Activated T-cell treated with anti-CD3 and anti-CD28 coated beads, Interleukin-2, amount 50 U/mL, for 24 hours (primary cell): Measurements from ENCODE around the gene ARF3.
A peak's percentile ranks its signal among the peaks of the same experiment; 100 is the strongest.

Experiments
- DNase-seq: peaks from one replicate; pipeline ENCODE4 v3.0.0-alpha.2; 2020
- H3K27ac Mint-ChIP-seq: 2 replicates; pipeline ENCODE4 v1.8.0; 2020; ENCODE audit warnings: mild to moderate bottlenecking, mixed read lengths
- H3K27me3 Mint-ChIP-seq: 2 replicates; pipeline ENCODE4 v1.8.0; 2020; ENCODE audit warnings: mixed read lengths
- H3K36me3 Mint-ChIP-seq: 2 replicates; pipeline ENCODE4 v1.8.0; 2020; ENCODE audit warnings: low read depth, mixed read lengths
- H3K4me1 Mint-ChIP-seq: 2 replicates; pipeline ENCODE4 v1.8.0; 2020; ENCODE audit warnings: low read depth, mixed read lengths
- H3K4me3 Mint-ChIP-seq: 2 replicates; pipeline ENCODE4 v1.8.0; 2020; ENCODE audit warnings: mild to moderate bottlenecking, moderate library complexity, mixed read lengths
- H3K9me3 Mint-ChIP-seq: 2 replicates; pipeline ENCODE4 v1.8.0; 2020; ENCODE audit warnings: mixed read lengths

The ARF3 gene

DNA sequence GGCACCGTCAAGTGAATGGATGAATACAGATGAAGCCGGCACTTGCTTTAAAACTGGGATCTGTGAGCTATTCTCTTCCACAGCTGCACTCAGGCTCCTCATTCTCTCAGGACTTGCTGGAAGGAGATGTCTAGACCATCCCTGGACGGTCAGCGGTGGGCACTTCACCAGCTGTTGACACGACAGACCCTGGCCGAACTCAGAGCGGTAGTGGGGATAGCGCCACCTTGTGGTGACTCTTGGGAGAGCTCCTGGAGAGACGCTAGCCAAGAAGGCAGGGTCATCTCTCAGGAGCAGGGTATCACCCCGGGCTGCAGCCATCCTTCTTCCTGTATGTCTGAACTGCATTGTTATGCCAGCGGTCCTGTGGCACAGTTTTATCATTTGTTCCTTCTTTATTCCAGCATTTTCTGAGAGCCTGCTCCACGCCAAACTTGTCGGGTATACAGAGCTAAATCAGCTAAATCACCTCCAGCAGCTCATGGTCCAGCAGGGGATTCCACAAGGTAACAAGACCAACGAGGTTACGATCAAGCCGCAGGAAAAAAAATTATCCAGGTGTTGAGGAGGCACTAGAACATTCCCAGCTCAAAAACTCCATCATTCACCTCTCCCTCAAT is 30.9 kb upstream of the ARF3 start:
- no peaks in the 10 kb centered on the region for H3K36me3 Mint-ChIP-seq
- H3K27ac Mint-ChIP-seq: no peak overlapping the region
- peaks cover 64% of the 10 kb centered on the region for H3K27me3 Mint-ChIP-seq

GRCh38 chr12:48986720-48987291 is 29.5 kb upstream of the ARF3 start:
- Mint-ChIP-seq H3K9me3 (no peaks in the 10 kb centered on the region), H3K27me3 (peaks cover 70% of the 10 kb centered on the region), H3K4me1 (peaks cover 8% of the 10 kb centered on the region), H3K4me3 (no peak overlapping the region), H3K27ac (no peak overlapping the region), H3K36me3 (no peaks in the 10 kb centered on the region)
- DNase-seq: no peak

More for the DNA sequence above, 30.9 kb upstream of the ARF3 start:
- no peak overlapping the region for H3K4me3 Mint-ChIP-seq
- peaks cover 5% of the 10 kb centered on the region for H3K4me1 Mint-ChIP-seq
- no peaks in the 10 kb centered on the region for H3K9me3 Mint-ChIP-seq
- DNase-seq: peak; percentile 84

DNA sequence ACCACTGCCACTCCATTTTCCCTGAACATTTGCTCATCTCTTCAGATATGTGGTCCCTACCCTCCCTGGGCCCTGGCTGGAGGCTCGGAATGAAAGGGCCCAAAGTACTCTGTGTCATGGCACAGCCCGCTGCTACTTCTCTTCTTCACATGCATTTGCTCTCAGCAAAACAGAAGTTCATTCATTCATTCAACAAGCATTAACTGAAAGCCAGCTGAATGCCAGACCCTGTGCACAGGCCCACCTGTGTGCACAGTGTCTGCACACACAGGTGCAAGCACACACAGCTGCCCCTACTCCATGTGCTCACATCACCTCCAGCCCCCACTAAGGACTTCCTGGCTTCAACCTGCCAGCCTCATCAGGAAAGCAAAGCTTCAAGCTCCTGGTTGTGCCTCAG is 28.6 kb upstream of the ARF3 start:
- no peak overlapping the region for H3K27ac Mint-ChIP-seq
- H3K4me3 Mint-ChIP-seq: no peak overlapping the region
- H3K9me3 Mint-ChIP-seq: no peaks in the 10 kb centered on the region
- no peak for DNase-seq
- H3K27me3 Mint-ChIP-seq: peaks cover 78% of the 10 kb centered on the region
- no peaks in the 10 kb centered on the region for H3K36me3 Mint-ChIP-seq
- H3K4me1 Mint-ChIP-seq: peaks cover 17% of the 10 kb centered on the region

- no peak for DNase-seq
- Mint-ChIP-seq H3K36me3 (no peaks in the 10 kb centered on the region), H3K9me3 (no peaks in the 10 kb centered on the region), H3K4me3 (no peak overlapping the region), H3K27me3 (peaks cover 78% of the 10 kb centered on the region), H3K4me1 (peaks cover 21% of the 10 kb centered on the region), H3K27ac (no peak overlapping the region)
Measured at GRCh38 chr12:48985475-48985897, 28.2 kb upstream of the ARF3 start.

- Mint-ChIP-seq H3K4me3 (no peak overlapping the region), H3K36me3 (no peaks in the 10 kb centered on the region), H3K4me1 (peaks cover 42% of the 10 kb centered on the region), H3K27ac (no peak overlapping the region), H3K9me3 (no peaks in the 10 kb centered on the region), H3K27me3 (peaks cover 82% of the 10 kb centered on the region)
- no peak for DNase-seq
Measured at GRCh38 chr12:48982397-48983080, 25.3 kb upstream of the ARF3 start.

GRCh38 chr12:48981757-48982157 is 24.5 kb upstream of the ARF3 start:
- Mint-ChIP-seq H3K27ac (peak overlapping the region; percentile 79), H3K4me3 (peak overlapping the region; percentile 45), H3K36me3 (no peaks in the 10 kb centered on the region), H3K27me3 (peaks cover 83% of the 10 kb centered on the region), H3K4me1 (peaks cover 50% of the 10 kb centered on the region), H3K9me3 (no peaks in the 10 kb centered on the region)
- no peak for DNase-seq

GRCh38 chr12:48980953-48981756 is 23.9 kb upstream of the ARF3 start:
- peak overlapping the region; percentile 63 for H3K4me3 Mint-ChIP-seq
- H3K4me1 Mint-ChIP-seq: peaks cover 51% of the 10 kb centered on the region
- H3K36me3 Mint-ChIP-seq: no peaks in the 10 kb centered on the region
- DNase-seq: peak; percentile 62
- peaks cover 84% of the 10 kb centered on the region for H3K27me3 Mint-ChIP-seq
- no peaks in the 10 kb centered on the region for H3K9me3 Mint-ChIP-seq
- H3K27ac Mint-ChIP-seq: peak overlapping the region; percentile 79

DNA sequence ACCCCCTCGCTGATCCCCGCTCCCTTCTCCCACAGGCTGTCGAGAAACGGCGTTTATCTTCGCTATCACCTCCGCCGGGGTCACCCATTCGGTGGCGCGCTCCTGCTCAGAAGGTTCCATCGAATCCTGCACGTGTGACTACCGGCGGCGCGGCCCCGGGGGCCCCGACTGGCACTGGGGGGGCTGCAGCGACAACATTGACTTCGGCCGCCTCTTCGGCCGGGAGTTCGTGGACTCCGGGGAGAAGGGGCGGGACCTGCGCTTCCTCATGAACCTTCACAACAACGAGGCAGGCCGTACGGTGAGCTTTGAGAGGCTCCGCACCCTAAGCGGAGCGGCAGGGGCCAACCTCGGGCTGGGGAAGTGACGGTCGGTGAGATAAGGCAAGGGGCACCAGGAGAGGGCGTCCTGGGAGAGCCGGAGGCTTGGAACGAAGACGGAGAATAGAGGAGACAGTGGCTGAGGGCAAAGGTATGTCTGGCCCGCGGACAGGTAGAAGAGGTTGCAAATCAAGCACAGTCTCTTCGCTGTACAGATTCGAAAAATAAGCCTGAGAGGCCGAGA is 23.2 kb upstream of the ARF3 start:
- H3K4me1 Mint-ChIP-seq: peaks cover 52% of the 10 kb centered on the region
- peak overlapping the region; percentile 63 for H3K4me3 Mint-ChIP-seq
- peak overlapping the region; percentile 10 for H3K27ac Mint-ChIP-seq
- H3K36me3 Mint-ChIP-seq: no peaks in the 10 kb centered on the region
- no peak for DNase-seq
- H3K27me3 Mint-ChIP-seq: peaks cover 87% of the 10 kb centered on the region
- H3K9me3 Mint-ChIP-seq: no peaks in the 10 kb centered on the region

- Mint-ChIP-seq H3K4me1 (peaks cover 52% of the 10 kb centered on the region), H3K4me3 (peak overlapping the region; percentile 63), H3K36me3 (no peaks in the 10 kb centered on the region), H3K27me3 (peaks cover 84% of the 10 kb centered on the region), H3K9me3 (no peaks in the 10 kb centered on the region), H3K27ac (peak overlapping the region; percentile 16)
- DNase-seq: peak; percentile 63
Measured at GRCh38 chr12:48979602-48980388, 22.5 kb upstream of the ARF3 start.

DNA sequence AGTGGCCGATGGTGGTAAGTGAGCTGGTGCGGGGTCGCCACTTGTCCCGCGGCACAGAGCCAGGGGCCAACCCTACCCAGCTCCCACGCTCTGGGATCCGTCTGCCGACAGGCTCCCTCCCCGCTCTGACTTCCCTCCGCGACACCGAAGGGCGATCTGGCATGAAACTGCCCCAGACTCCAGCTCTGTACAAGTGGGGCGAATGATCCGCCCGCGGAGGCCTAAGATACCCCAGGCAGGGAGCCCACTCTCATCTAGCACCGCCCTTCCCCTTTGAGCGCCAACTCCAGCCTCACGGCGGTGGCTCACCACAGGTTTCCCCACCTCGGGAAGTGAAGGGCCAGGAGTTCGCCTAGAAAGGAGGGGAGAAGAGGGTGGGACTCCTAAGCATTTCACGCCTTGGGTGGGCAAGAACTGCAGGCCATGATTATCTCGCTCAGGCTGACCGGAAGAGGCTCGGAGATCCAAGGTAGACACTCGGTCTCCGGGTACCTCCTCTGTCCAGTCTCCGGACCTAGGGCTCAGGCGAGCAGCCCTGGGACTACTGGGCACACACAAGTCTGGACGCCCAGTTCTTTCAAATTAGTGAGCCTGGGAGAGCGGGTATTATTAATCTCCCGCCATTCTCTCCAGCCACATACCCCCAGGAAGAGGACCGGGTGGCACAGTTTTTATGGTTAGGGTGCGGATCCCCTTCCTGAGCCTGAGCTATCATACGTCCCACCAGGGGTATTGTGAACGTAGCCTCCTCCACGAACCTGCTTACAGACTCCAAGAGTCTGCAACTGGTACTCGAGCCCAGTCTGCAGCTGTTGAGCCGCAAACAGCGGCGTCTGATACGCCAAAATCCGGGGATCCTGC is 21.7 kb upstream of the ARF3 start:
- Mint-ChIP-seq H3K9me3 (no peaks in the 10 kb centered on the region), H3K36me3 (no peaks in the 10 kb centered on the region), H3K4me3 (peak overlapping the region; percentile 63), H3K27me3 (peaks cover 88% of the 10 kb centered on the region), H3K27ac (peak overlapping the region; percentile 57), H3K4me1 (peaks cover 52% of the 10 kb centered on the region)
- peak; percentile 58 for DNase-seq

GRCh38 chr12:48978291-48978740 is 21.0 kb upstream of the ARF3 start, which contains the start of gene WNT1:
TSS of gene WNT1 (plus strand) at chr12:48978322. CDS start at chr12:48978651, 329 bp downstream.
- no peak for DNase-seq
- Mint-ChIP-seq H3K4me1 (peaks cover 52% of the 10 kb centered on the region), H3K9me3 (no peaks in the 10 kb centered on the region), H3K27ac (peak within 1 kb of the TSS; percentile 82), H3K4me3 (peak within 1 kb of the TSS; percentile 63), H3K27me3 (peaks cover 88% of the 10 kb centered on the region), H3K36me3 (no peaks in the 10 kb centered on the region)

GRCh38 chr12:48977290-48978281 is 20.3 kb upstream of the ARF3 start:
- H3K27ac Mint-ChIP-seq: peak overlapping the region; percentile 82
- no peaks in the 10 kb centered on the region for H3K9me3 Mint-ChIP-seq
- peak overlapping the region; percentile 60 for H3K4me3 Mint-ChIP-seq
- peaks cover 57% of the 10 kb centered on the region for H3K4me1 Mint-ChIP-seq
- DNase-seq: peak; percentile 88
- no peaks in the 10 kb centered on the region for H3K36me3 Mint-ChIP-seq
- peaks cover 91% of the 10 kb centered on the region for H3K27me3 Mint-ChIP-seq
